ENCODE results near the gene ZNF705A.
"Not testable (repeated sequence)": the region's sequence is repeated elsewhere in the genome, so short reads cannot be mapped to it uniquely, and the experiment has no call there.

DNA sequence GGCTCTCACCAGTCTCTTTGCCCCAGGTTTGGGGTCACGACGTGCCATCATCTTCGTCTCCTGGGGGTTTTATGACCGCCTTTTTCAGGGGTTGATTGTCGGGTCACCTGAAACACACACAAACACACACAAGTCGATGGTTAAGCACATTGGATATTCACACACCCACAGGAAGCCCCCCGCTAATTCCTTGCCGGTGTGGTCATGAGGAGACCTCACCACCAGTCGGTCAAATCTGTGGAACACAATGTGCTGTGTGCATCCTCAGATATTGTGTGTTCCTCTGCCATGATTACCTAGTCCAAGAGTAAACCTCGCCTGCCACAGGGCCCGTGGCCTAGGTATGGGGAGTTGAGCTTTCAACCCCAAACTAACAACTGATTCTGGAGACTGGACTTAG lies 68.0 kb downstream of the ZNF705A start:
- TF ChIP-seq, protein P1, sequence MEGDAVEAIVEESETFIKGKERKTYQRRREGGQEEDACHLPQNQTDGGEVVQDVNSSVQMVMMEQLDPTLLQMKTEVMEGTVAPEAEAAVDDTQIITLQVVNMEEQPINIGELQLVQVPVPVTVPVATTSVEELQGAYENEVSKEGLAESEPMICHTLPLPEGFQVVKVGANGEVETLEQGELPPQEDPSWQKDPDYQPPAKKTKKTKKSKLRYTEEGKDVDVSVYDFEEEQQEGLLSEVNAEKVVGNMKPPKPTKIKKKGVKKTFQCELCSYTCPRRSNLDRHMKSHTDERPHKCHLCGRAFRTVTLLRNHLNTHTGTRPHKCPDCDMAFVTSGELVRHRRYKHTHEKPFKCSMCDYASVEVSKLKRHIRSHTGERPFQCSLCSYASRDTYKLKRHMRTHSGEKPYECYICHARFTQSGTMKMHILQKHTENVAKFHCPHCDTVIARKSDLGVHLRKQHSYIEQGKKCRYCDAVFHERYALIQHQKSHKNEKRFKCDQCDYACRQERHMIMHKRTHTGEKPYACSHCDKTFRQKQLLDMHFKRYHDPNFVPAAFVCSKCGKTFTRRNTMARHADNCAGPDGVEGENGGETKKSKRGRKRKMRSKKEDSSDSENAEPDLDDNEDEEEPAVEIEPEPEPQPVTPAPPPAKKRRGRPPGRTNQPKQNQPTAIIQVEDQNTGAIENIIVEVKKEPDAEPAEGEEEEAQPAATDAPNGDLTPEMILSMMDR (IDR thresholded peaks at IDR 0.05), result not testable (repeated sequence)
- TF ChIP-seq POLR2A (IDR thresholded peaks at IDR 0.05), result not testable (repeated sequence)
